ENCODE measurements around the gene PRR14L.
A peak's percentile ranks its signal among the peaks of the same experiment; 100 is the strongest.
"Not testable (repeated sequence)": the region's sequence is repeated elsewhere in the genome, so short reads cannot be mapped to it uniquely, and the experiment has no call there.

PRR14L gene

DNA sequence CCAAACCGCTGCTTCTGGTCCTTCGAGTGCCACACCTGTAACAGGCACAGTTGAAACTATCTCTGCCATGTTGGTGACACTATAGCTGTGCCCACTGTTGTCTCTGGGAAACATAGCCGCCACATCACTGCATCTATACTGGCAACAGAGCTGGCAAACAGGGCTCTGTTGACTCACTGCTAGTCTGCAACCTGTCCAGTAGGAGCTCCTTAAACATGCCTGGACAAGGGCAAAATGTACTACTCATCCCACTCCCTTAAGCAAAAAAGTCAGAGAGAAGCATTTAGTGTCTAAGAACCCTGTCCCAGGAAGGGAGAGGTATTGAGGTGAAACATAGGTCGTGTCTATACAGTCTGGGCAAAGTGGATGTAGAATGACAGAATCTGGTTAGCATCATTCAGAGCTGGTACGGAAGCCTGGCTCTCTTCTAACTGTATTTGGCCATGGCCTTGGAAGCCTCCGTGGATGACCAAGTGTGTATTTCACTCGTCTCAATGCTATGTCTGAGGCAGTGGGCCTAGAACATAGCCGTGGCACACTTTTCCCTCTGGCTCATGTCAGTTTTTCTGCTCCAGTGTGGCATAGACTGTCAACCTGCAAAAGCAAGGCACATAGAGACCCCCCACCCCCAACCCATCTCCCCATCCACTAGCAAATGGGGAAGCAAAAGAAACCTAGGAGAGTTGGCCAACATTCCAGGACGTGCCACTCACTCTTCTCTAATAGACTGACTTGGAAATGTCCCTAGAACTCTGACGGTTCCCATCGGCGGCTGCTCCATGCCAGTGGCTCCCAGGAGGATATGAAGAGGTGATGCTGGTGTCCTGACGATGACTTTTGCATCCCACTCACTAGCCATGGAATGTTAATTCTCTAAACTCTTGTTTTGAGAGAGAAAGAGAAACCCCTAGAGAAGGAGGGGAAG, 66.5 kb downstream of the PRR14L start:
- no peak for DNase-seq

DNA sequence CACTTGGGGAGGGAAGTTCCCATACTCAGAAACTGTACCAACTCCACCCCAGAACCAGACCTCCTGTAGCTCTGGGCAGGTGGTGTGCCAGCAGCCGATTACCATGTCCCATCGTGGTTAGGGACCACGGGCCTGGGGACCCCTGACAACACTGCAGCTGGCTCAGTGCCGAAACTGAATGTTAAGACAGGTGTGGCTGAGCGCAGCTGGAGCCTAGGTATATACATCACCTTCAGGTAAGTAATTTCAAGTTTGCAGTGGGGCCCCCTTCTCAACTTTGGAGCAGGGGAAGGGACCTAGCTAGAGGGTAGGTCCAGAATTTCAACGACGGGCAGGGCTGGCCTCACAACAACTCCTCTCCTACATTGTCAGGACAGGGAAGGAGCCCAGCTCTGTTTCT, 67.2 kb downstream of the PRR14L start:
- no peak for DNase-seq

DNA sequence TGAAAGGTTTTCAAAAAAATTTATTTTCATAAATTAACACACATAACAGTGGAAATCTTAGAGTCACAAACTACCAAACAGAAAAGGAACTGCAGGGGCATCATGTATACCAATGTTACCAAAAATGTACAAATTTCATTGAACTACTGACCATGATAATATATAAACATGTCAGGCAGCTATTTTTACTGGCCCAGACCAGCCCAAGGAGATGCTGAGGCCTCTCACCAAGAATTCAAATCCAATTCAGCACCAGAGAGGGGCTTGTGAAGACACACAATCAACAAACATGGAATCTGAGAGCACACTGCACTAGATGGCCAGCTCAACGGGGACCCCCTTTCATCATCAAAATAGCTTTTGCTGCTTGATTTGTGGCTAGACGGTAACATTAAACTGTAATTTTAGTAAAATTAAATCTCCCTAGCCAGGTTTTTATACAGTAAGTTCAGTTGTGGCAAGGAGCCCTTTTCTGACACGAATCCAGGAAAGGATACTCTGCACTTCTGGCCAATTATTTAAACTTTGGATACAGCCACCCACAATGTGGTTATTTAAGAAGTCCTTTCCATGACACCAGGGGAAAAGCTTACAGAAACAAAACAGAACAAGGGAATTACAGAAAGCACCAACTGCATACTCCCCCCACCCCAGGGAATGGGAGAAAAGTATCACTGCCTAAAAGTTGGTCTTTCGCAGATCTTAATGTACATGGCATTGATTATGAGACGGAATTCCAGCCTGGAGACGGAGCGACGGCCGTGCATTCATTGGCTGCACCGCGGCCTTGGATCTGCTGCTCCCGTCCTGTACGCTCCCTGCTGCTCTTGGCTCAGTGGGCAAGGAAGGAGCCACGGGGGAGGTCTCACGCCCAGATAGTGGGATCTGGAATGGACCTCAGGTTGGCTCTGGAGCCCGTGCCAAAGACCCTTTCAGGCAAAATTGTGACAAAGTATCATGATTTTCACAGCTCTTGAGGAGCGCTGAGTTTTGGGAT, 68.3 kb downstream of the PRR14L start:
- DNase-seq = no peak

DNA sequence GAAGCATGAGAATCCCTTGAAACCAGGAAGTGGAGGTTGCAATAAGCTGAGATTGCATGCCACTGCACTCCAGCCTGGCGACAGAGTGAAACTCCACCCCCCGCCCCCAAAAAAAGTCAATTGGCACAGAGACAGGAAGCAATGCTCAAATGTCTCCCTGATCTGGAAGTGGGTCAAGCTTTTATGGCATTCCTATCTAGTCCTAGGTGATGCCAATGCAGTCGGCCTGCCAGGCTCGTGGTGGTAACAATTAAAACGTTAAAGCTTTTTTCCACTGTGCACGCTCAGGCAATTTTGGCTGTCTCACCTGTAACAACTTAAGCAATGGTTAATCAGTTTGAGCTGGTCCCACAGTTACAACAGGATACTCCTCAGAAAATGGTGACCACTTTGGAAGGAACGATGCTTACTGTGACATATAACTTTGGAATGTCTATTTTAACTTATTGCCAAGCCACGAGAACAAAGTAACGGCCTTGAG, 69.0 kb downstream of the PRR14L start:
- no peak for DNase-seq

DNA sequence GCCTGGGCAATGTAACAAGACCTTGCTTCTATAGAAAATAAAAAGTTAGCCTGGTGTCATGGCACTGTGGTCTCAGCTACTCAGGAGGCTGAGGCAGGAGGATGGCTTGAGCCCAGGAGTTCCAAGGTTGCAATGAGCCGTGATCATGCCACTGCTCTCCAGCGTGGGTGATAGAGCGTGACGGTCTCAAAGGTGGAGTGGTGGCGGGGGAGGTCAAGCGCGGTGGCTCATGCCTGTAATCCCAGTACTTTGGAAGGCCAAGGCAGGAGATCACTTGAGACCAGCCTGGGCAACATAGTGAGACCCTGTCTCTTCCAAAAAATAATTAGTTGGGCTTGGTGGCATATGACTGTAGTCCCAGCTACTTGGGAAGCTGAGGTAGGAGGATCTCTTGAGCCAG, 71.2 kb downstream of the PRR14L start:
- no peak for DNase-seq

DNA sequence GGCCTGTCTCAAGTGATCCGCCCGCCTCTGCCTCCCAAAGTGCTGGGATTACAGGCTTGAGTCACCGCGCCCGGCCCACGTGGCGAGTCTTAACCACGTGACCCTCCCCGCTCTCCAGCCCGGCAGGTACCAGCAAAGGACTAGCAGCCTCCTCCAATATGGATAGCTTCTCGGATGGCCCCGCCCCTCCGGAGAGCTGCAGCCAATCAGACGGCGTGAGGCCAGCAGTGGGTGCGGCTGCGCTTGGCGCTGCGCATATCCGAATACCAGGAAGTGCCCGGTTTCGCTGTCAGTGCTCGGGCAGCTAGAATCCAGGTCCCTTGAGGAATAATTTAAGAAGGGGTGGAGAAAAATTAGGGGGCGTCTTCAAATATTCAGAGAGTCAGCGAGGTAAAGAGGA, 73.2 kb downstream of the PRR14L start:
- peak; percentile 17 to 95 (median 80) for DNase-seq

DNA sequence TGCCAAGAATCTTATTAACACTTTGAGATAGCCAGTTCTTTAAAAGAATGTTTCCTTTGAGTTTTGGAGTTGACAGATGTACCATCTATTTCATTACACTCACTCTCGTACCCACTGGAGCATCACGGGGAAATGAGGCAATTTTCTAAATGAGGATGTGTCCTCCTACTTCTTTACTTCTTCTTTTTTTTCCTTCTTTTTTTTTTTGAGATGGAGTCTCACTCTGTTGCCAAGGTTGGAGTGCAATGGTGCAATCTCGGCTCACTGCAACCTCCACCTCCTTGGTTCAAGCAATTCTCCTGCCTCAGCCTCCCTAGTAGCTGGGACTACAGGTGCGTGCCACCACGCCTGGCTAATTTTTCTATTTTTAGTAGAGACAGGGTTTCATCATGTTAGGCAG, 75.7 kb downstream of the PRR14L start:
- peak in 3 of 56 donors; percentile 4 to 10 (median 6) for DNase-seq

DNA sequence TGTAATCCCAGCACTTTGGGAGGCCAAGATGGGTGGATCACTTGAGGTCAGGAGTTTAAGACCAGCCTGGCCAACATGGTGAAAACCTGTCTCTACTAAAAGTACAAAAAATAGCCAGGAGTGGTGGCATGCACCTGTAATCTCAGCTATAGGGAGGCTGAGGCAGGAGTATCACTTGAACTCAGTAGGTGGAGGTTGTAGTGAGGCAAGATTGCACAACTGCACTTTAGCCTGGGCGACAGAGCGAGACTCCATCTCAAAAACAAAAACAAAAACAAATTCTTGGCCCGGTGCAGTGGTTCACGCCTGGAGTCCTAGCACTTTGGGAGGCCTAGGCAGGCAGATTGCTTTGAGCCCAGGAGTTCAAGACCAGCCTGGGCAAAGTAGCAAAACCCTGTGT, 81.1 kb downstream of the PRR14L start:
- DNase-seq = not testable (repeated sequence)

DNA sequence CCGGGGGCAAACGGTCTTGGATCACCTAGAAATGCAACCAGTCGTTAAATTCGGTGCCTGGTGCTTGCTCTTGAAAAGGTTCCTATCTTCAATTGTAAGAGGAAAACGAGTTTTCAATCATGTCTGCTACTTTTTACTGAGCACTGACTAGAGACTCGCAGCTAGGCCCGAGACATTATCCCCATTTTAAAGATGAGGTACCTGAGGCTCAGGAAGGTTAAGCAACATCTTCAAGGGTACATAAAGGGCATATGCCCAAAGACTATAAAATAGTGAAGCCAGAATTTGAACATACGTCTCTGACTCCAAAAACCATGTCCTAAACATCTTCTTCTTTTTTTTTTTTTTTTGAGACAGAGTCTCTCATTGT, 87.3 kb downstream of the PRR14L start:
- no peak for DNase-seq

DNA sequence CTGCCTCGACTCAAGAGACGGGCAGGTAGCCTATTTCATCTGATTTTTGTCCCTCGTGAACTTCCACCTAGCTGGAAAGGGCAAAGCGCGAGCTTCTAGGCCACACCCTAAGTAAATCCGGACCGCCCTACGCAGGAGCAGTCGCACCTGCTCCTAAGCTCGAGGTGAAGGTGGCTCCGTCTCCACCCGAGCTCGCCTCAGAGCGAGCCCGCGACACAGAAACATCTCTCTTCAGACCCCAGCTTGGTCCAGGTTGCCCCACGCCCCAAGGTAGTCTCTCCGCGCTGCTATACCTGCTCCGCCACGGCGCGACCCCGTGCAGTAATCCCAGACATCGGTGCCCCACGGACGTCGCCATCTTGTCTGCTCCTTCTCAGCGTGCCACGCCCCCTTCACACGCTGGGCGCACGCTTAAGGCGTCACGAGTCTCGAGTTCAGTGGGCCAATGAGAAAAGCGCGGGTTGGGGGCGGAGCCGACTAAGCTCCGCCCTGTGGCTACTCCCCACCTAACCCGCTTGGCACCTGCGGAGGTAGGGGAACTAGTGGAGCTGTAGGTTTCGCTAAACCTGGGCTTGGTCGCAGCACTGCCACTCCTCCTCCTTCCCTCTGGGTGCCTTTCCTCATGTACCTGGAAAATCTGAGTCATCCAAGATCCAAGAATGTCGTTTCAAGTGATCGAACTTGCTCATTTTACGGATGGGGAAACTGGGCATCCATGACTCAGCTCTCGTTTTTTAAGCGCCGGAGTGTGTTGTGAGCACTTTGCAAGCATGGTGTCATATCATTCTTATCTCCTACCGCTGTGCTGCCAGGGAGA, 87.9 kb downstream of the PRR14L start, which contains the start of gene PISD:
Gene PISD, minus strand, starts transcription at position 365 of the 817 bp plus-strand sequence. Its CDS starts 7 bp downstream, at position 358.
- DNase-seq = peak; percentile 49 to 95 (median 84)

DNA sequence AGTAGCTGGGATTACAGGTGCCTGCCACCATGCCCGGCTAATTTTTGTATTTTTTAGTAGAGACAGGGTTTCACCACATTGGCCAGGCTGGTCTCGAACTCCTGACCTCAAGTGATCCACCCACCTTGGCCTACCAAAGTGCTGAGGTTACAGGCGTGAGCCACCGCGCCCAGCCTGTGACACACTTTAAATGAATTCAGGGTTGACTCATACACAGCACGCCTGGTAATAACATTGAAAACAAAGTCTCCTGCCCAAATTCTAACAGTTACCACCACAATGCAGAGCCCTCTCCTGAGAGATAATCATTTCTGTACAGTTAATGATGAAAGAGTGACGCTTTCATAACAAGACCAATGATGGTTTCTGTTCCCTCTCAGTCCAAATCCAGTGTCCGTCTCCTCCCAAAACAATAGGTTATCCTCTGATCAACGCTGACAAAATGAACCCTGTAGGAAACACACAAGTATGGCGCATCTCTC, 89.0 kb downstream of the PRR14L start:
- DNase-seq = not testable (repeated sequence)

DNA sequence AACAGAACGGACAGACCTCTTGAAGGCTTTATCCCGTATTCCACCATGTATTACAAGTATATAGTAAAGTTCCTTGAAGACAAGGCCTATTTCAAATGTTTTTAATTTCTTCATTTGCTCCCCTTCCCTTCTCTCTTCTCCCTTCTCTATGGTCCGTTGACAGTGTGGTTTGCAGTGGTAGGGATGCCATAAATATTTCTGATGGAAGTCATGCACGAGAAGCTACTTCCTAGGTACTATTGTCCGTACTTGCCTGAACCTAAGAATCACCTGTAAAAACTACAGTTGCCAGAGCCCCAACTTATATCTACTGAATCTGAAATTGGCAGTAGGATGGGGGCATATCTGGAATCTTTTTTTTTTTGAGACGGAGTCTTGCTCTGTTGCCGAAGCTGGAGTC, 90.7 kb downstream of the PRR14L start:
- no peak for DNase-seq

DNA sequence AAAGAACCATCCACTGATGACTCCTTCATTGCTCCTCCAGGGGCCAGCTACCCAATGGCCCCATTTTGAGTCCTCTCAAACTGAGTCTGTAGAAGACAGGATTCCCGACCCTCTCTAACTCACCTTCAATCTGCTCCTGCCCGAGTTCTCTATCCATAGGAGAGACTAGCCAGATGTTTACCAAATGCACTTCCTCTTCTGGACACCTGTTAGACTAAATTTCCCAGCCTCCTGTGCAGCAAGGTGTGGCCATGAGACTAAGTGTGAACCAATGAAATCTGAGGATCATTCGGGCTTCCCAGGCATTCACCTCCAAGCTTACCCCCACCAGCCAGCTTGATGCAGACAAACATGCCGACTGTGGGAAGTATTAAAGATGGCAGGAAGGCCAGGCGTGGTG, 95.5 kb downstream of the PRR14L start:
- no peak for DNase-seq

DNA sequence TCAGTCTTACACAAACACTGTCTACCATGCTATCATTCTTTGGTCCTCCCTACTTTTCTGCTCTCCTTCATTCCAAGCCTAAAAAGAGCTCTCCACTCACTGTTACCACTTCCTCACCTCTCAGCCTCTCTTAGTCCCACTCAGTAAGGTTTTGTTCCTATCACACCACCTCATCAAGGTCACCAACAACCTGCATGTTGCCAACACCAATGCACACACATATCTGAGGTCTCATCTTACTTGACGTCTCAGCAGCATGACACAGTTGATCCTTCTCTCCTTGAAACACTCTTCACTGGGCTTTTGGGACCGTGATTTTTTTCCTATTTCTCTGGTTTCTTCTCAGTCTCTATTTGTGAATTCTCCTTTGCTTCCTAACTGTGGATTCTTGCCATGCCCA, 96.0 kb downstream of the PRR14L start:
- DNase-seq = no peak

DNA sequence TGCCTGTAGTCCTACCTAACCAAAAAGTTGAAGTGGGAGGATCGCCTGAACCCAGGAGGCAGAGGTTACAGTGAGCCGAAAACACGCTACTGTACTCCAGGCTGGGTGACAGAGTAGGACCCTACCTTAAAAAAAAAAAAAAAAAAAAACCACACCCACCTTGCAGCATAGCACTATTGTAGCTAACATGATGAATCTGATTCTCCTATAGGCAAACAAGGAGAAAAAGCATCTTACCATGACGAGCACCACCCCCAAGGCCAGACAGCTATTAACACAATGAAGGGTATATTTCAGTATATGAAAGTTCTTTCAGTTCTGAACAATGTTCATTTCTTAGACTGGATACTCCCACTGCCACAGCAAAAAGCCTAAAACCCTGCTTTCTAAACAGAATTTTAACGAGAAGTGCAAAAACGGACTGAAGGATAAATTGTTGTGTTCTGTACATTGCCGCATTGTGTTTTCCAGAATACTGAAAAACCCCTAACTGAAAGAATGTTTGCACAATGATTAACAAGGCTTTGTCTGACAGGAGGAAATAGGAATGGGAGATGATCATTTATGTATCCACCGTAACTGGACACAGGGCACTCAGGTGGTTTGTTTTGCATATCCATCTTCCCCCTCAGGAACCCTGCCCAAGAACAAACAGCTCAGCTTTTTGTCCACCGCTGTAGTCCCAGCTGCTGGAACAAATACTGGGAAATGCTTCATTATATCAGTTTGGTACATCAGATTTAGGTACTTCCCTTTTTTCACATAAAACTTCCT, 96.8 kb downstream of the PRR14L start:
- no peak for DNase-seq

DNA sequence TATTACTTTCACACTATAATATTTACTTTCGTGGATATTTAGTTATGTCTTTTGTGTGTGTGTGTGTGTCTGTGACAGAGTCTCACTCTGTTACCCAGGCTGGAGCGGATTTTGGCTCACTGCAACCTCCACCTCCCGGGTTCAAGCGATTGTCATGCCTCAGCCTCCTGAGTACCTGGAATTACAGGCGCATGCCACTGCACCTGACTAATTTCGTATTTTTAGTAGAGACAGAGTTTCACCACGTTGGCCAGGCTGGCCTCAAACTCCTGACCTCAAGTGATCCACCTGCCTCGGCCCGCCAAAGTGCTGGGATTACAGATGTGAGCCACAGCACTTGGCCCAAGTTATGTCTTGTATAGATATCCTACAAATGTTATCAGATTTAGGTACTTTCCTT, 97.8 kb downstream of the PRR14L start:
- DNase-seq = no peak

DNA sequence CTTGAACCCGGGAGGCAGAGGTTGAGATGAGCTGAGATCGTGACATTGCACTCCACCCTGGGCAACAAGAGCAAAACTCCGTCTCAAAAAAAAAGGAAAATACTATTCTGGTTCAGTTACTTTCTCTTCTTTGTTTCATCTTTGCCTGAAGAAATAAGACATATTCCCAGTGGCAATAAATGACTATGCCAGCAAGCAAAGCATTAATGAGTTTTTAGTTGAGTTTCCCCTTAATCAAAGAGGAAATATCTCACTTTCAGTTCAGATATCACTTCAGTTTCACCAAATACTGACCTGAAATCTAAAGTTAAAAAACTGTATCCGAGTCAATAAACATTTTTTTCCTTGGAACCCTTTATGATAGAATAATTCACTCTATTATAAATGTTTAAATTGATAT, 98.3 kb downstream of the PRR14L start:
- no peak for DNase-seq

DNA sequence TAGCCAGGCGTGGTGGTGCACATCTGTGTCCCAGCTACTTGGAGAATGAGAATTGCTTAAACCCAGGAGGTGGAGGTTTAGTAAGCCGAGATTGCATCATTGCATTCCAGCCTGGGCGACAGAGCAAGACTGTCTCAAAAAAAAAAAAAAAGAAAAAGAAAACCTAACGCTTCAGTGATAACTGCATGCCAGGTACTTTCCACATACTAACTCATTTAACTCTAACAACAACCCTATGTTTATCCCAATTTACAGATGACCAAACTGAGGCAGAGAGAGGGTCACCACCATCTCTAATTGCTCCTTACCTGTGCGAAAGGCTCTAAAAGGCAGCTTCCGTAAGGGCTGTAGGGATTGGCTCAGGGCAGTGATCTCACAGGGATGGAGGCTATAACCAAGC, 99.5 kb downstream of the PRR14L start:
- no peak for DNase-seq

DNA sequence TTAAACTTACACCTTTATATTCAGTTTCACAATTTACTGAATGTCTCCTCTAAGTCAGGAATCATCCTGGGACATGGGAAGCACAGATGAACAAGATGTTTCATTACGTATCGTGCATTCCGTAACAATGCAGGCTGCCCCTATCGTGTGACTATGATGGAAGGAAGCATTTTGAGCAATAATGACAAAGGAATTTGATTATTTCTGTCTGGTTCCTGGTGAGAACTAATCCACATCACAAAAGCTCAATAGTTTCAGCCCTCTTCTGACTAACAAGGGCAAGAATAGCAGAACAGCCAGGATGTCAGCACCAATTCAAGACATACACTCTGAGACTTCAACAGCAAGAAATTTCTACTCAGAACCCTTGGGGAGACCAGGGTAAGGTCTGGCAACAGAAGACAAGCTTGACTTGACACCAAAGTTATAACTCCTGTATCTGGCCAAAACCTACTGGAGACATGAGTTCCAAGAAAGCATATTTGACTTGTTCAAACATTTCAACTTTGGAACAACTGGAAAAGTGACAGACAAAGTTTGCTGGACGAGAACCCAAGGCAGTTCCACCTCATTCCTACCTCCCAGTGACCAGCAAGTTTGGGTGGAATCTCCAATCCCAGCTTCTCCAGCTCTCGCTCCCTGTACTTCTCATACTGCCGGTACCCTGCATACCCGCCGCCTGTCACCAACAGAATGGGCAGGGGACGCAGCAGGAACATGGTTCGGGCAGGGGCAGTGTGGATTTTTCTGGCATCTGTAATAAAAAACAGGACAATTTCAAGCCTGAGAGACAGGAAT, 102.2 kb downstream of the PRR14L start:
- DNase-seq = no peak
